ENCODE results near the gene SEPTIN3.

GRCh38 chr22:41969110-41969646, at the start of gene SEPTIN3:
- TF ChIP-seq, protein P1, sequence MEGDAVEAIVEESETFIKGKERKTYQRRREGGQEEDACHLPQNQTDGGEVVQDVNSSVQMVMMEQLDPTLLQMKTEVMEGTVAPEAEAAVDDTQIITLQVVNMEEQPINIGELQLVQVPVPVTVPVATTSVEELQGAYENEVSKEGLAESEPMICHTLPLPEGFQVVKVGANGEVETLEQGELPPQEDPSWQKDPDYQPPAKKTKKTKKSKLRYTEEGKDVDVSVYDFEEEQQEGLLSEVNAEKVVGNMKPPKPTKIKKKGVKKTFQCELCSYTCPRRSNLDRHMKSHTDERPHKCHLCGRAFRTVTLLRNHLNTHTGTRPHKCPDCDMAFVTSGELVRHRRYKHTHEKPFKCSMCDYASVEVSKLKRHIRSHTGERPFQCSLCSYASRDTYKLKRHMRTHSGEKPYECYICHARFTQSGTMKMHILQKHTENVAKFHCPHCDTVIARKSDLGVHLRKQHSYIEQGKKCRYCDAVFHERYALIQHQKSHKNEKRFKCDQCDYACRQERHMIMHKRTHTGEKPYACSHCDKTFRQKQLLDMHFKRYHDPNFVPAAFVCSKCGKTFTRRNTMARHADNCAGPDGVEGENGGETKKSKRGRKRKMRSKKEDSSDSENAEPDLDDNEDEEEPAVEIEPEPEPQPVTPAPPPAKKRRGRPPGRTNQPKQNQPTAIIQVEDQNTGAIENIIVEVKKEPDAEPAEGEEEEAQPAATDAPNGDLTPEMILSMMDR (IDR thresholded peaks at IDR 0.05): no peak
- TF ChIP-seq EZH2 (IDR thresholded peaks at IDR 0.05): no peak

Data from neural progenitor cell (in vitro differentiated cells).